Pulmonary artery endothelial cell (primary cell): ENCODE measurements around the gene MROH9. TPM values are rescaled to one million over a fixed set of nuclear protein-coding genes. Genes with fewer than 3 reads are reported as not detected.

Source experiments
- DNase-seq: peaks from one replicate; pipeline ENCODE4 v3.0.0-alpha.2; 2011; ENCODE audit warnings: low read depth, low spot score
- total RNA-seq: library from RNA; depleted of rRNA; stranded (reverse); fragments of >200 nt; gene quantifications from 2 replicates; pipeline ENCODE4 v1.2.3, GENCODE V29; 2014

The MROH9 gene
- total RNA-seq, 1 donor from 2014 or later, result not detected

GRCh38 chr1:171081763-171082201 lies 146.4 kb downstream of the MROH9 start:
- no peak for DNase-seq

- DNase-seq, result no peak
Observed at GRCh38 chr1:171082606-171083005, 147.3 kb downstream of the MROH9 start.

DNA sequence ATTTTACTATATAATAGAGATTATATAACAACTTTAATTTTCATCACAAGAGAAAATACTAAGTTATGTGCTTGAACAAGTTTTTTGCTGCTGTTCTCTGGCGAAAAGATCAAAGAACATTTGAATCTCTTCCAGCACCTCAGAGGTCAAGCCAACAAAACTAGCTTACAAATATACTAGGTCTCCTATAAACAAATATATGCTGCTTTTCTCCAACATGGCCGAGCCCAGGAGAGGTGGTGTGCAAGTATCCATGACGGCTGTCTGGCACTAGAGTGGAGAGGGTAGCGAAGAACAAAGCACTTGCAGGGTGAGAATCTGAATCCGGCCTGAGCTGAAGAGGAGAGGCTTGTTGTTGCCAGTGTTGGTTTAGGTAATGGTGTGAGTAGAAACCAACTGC lies 147.9 kb downstream of the MROH9 start:
- no peak for DNase-seq

DNA sequence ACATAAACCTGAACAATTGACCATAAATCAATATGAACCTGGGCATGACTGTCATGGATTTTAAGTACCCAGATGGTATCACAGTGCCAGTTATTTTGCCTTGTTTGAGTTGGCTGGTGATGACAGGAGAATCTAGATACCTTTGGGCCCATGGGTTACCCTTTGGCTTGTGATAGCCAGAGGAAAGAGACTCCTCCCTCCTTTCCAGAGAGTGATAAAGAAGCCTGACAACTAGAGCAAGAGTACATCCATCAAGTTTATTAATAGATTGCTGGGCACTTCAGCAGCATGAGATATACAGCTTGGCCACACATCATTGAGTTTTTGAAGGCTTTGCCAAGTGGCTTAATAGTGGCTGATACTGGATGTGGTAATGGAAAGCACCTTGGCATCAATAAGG lies 148.8 kb downstream of the MROH9 start:
- no peak for DNase-seq

- no peak for DNase-seq
Observed at GRCh38 chr1:171084870-171085269, 149.5 kb downstream of the MROH9 start.

DNA sequence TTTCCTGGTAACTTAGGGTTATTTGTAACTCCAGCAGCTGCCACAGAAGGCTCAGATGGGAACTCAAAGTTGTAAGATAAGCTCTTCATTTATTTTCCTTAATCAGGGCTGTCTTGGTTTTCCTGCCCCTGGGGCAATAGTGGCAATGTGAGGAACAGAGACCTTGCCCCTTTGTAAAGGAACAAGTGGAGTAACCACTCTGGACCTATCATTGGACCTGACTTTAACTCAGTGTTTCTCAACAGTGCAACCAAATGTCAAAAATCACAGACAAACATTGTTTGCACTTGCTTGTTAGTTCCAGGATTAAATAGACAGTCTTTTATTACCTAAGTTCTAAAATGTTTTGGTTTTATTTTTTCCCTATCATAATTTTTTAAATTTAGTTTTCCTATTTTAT lies 152.6 kb downstream of the MROH9 start:
- no peak for DNase-seq

DNA sequence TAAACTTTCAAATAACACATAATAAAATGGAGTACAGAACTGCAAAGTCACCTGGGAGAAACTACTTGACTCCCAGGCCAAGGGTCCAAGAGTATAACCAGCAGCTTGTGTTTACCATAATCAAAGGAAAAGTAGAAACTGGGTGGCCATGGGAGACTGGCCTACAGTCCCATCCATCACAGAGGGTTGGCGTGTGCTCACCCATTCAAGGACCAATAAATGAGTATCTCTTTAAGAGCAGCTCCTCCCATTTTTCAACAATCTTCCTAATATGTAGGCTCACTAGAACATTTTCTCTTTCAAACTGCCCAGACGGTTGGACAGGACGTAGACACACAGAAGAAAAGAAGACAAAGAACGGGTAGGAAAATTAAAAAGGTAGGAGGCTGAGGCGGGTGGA lies 155.3 kb downstream of the MROH9 start, which contains the start of gene FMO3:
TSS of gene FMO3 (plus strand) at position 302 of the 400 bp plus-strand sequence. CDS start 1,754 bp downstream, outside the sequence.
- no peak for DNase-seq

DNA sequence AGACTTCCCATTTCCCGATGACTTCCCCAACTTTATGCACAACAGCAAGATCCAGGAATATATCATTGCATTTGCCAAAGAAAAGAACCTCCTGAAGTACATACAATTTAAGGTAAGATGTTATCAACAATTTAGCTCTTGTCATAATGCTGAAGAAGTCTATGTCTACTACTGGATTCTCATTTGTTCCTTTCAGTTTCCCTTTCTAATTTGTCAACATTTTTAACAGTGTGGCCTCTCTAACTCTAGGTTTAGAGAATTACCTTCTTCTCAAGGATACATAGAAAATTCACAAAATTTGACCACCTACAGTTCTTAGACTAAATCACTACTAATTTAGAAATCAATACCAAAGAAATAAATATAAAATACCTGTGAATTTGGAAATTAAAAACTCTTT lies 168.5 kb downstream of the MROH9 start:
- no peak for DNase-seq

GRCh38 chr1:171107262-171107940 lies 172.1 kb downstream of the MROH9 start:
- DNase-seq, result no peak

GRCh38 chr1:171107969-171108368 lies 172.6 kb downstream of the MROH9 start:
- no peak for DNase-seq

- DNase-seq, result no peak
Observed at GRCh38 chr1:171109966-171110365, 174.6 kb downstream of the MROH9 start.

GRCh38 chr1:171110621-171111326 lies 175.4 kb downstream of the MROH9 start:
- no peak for DNase-seq

DNA sequence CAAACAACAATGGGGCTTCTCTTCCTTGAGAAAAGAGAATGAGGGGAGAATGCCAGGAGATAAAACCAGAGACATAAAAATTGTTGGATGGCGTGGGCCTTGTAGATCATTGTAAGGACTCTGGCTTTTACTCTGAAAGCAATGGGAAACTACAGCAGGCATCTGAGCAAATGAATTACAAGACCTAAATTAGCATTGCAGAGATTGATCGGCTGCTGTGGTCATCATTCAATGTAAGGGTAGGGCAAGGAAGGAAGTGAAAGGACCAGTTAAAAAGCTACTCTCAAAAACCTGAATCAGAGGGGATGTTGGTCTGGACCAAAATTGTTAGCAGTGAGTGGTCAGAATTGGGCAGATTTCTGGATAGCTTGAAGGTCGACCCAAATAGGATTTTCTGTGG lies 176.8 kb downstream of the MROH9 start:
- no peak for DNase-seq

DNA sequence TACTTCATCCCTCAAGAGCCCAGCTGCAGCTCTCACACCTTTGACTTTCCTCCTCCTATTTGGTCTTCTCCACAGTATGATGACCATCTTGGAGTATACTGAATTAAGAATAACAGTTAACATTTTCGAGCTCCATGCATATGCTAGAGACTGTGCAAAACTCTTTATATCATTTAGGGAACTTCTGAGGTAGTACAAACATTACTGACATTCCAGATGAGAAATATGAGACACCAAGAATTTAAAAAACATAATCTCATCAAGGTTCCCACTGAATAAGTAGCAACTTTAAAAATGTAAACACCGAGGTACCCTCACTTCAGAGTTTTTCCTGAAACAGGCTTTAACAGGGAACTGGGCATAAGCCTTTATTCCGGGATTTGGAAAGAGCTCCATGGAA lies 178.0 kb downstream of the MROH9 start:
- DNase-seq, result no peak

Other genes starting within 250 kb of the MROH9 start
- gene FMO3, start 155.4 kb downstream of the MROH9 start, total RNA-seq, result 0.28 TPM in 1 of 2 replicates, not detected in the other
- under 0.01 and 8.0 TPM in 2 replicates for gene FMO2, start 249.8 kb downstream of the MROH9 start, total RNA-seq